ENCODE results near the gene UBB.

Gene UBB

DNA sequence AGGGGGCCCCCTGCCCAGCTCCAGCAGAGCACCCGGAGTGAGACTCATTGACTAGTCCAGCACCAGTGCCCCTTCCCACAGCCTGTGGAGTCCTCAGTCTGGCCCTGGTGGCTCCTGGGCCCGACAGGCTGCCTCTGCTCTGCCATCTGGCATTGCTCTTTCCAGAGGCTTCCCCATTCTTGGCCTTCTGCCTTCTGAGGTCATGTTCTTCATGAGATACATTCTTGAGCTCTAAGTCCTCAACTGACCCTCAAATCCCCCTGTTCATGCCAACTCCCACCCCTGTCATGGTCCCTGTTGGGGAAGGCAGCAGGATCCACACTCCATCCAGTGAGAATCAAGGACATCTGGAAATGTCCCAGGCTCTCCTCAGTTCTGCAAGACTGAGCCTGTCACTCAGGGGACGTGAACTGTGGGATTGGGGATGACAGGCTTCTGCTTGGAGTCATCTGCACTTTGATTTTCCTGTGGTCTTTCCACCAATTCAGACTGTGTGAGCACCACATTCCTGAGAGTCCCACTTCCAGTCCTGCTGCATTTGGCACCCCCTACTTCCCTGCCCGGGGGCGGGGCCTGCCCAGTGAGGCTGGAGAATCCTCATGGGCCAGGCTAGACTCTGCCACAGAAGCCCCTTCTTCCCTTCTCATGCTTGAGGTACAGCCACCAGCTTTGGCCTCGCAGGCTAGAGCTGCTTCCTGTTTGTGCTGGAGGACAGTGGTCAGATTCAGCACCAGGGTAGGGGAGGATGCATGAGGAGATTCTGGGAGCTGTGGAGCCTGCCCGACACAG lies 37.2 kb downstream of the UBB start:
- no peak overlapping the region for H3K4me3 ChIP-seq (ENCODE audit: low read depth, low read length)

DNA sequence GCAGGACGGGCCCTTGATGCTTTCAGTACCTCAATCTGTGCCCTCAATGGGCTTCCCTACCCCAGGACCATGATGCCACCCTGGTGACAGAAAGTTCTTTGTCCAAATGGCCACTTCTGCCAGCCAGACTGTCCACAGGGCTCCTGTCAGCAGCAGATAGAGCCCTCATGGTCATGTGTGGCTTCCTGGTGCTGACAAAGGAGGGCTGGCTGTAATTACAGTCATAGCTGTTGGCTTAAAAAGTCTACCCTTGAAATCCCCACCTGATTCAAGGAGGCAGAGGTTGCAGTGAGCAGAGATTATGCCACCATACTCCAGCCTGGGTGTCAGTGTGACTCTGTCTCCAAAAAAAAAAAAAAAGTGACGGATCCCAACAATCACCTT lies 37.8 kb downstream of the UBB start:
- H3K4me3 ChIP-seq (ENCODE audit: low read depth, low read length): no peak overlapping the region

DNA sequence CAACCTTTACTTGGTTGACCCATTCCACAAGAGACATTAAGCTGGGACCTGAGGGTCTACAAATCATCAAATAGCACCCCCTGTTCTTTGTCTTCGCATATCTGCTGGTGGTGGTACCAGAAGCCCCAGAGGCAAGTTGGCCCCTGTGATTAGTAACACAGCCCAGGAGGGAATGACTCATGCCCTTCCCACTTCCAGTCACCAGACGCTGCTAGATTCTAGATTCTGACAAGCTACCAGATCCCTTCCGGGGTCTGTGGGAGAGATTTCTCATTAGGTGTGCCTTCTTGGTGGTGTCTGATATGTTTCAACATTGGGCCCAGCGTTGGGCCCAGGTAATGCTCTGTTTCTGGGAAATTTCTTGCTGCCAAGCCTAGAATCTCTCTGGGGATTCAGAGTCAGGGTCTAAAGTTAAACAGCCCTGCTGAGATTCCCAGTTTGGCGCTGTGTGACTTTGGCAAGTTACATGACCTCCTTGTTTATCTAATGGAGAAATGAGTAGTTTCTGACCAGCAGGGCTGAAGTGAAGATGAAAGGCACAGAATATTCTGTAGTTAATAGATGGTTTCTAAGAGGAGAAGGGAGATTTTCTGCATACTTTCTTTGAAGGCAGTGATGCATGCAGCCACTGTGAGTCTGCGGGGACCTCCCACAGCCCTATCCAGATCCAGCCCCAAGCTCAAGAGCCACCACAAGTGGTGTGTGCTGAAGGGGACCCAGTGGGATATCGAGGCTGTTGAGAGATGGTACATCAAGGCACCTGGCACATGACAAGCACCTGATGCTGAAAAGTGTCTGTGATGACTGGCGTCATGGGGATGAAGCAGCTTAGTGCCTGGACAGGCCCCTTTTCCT lies 38.4 kb downstream of the UBB start:
- H3K4me3 ChIP-seq (ENCODE audit: low read depth, low read length): no peak overlapping the region

DNA sequence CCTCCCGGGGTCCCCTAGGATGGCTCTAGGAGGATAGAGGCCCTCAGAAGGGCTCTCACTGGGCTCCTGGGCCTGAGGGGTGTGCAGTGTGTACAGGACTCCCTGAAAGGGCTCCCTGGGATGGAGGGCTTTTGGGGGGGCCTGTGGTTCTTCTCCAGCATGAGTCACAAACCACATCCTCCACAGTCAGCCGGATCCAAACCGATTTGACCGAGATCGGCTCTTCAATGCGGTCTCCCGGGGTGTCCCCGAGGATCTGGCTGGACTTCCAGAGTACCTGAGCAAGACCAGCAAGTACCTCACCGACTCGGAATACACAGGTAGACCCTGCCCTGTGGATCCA lies 39.0 kb downstream of the UBB start:
- H3K4me3 ChIP-seq (ENCODE audit: low read depth, low read length): no peak overlapping the region

DNA sequence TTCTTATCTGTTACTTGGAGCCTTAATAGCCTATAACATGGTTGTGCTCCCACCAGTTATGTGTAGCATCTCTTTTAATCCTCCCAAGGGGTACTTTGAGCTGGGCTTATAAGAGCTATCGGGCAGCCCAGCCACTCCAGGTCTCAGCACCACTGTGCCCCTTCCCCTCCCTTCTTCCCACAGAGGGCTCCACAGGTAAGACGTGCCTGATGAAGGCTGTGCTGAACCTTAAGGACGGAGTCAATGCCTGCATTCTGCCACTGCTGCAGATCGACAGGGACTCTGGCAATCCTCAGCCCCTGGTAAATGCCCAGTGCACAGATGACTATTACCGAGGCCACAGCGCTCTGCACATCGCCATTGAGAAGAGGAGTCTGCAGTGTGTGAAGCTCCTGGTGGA lies 41.5 kb downstream of the UBB start:
- no peak overlapping the region for H3K4me3 ChIP-seq (ENCODE audit: low read depth, low read length)

DNA sequence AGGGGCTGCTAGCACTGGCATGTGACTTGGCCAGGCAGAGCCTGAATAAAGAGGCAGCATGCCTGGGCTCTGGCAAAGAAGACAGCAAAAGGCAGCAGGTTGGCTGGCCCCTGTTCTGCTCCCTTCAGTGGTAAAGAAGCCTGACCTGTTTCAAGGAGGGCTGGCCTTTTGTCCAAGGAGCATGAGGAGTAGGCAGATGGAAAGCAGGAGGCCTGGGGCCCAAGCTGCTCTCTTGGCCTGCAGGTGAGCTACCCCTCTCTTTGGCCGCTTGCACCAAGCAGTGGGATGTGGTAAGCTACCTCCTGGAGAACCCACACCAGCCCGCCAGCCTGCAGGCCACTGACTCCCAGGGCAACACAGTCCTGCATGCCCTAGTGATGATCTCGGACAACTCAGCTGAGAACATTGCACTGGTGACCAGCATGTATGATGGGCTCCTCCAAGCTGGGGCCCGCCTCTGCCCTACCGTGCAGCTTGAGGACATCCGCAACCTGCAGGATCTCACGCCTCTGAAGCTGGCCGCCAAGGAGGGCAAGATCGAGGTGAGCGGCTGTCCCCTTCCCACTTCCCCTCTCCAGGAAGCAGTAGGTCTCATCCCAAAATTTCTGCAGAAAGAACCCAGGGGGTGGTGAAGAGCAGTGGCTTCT lies 42.5 kb downstream of the UBB start:
- no peak overlapping the region for H3K4me3 ChIP-seq (ENCODE audit: low read depth, low read length)

DNA sequence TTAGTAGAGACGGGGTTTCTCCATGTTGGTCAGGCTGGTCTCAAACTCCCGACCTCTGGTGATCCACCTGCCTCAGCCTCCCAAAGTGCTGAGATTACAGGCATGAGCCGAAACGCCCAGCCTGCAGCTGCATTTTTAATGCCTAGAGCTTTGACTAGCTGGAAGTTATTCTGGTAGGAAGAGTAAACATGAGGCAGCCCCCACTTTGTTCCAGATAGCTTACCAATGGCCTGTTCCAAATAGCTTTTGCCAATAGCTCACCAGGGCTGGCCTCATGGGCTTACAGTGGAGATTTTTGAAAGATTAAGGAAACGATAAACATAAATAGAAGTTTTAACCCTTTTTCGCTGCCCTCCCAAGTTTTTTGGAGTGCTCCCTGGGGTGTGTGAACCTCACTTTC lies 44.3 kb downstream of the UBB start:
- no peak overlapping the region for H3K4me3 ChIP-seq (ENCODE audit: low read depth, low read length)

DNA sequence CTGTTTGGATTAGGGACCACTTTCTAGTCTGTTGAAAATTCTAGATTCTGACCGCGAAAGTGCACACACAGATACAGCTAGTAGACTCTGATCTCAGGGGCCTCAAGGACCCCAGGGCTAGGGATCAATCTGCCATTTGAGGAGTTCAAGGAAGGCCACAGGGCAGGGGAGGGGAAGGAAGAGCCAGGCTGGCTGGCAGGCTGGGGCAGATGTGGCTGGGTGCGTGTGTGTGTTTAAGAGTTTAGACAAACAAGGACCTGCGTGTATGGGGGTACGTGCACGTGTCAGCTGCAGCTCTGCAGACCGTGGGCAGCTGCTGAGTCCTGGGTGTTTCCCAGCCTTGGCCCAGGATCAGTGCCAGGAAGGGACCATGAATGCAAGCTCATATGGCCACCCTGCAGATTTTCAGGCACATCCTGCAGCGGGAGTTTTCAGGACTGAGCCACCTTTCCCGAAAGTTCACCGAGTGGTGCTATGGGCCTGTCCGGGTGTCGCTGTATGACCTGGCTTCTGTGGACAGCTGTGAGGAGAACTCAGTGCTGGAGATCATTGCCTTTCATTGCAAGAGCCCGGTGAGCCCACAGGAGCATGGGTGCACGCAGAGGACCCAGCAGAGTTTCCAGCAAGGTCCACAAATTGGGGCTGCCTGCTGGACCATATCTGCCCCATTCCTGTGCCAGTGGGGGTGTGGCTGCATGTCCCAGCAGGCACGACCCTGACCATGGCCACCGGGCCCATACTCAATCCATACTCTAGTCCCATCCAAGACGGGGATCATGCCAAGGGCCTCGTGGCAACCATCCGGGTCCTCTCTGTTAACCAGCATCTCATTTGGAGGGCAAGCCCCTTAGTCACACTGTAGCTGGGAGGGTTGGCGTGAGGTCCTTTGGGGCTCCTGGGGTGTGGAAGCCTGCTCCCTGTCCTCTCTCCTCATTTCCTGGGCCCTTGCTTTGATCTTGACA lies 45.1 kb downstream of the UBB start:
- no peak overlapping the region for H3K4me3 ChIP-seq (ENCODE audit: low read depth, low read length)

DNA sequence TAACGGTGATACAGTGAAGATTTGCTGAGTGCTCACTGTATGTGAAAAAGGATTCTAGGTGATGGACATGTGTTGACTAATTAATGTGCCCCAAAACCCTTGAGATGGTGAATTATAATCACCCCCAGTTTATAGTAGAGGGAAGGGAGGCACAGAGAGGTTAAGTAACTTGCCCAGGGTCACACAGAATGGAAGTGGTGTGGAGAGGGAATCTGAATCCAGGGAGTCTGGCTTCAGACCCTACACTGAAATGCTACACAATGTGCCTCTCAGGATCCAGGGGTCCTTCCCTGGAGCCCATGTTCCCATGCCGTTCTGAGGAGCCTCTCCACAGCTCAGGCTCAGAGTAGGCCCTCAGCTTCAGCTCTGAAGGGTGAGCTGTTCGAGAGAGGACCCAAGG lies 46.1 kb downstream of the UBB start:
- no peak overlapping the region for H3K4me3 ChIP-seq (ENCODE audit: low read depth, low read length)

DNA sequence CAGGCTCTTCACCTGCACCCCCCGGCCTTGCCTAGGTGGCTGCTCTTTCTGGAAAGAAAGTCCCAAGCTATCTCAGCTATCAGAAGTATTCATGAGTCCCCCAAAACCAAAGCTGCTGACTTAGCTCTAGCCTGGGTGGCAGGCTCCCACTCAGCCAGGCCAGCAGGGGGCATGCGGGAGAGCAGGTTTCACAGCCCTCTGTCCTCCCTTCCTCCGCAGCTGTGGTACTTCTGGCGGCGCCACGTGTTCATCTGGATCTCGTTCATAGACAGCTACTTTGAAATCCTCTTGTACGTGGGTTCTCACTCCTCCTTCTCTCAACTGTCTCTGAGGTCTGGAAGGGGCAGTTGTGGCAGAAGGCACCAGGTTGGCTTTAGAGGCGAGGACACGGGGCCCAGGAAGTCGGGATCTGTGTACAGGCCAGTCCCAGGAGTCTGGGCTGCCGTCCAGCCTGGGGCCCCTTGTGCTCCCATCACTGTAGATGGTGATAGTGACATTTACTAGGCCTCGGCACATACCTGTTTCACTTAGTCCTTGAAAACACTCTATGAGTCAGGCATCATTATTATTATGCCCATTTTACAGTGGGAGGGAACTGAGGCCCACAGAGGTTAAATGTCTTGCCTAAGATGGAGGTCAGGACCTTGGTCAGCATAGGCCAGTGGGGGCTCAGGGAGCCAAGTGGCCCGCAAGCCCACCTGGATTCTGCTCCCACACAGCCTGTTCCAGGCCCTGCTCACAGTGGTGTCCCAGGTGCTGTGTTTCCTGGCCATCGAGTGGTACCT lies 47.4 kb downstream of the UBB start:
- H3K4me3 ChIP-seq (ENCODE audit: low read depth, low read length): no peak overlapping the region

DNA sequence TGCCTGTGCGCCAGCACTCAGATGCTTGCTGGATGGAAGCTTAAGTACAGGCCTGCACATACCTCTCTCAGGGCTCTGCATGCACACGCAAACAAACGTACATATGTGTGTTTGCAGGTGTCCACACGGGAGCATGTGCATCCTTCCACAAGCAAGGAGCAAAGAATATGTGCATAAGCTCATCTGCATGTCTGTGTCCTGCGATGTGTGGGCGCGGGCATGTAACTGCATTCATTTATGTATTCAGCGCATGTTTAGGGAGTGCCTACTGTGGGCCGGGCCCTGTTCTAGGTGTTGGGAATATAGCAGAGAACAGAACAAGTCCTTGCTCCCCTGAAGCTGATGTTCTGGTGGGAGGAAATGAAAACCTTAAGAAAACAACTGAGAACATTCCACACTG lies 48.2 kb downstream of the UBB start:
- no peak overlapping the region for H3K4me3 ChIP-seq (ENCODE audit: low read depth, low read length)

DNA sequence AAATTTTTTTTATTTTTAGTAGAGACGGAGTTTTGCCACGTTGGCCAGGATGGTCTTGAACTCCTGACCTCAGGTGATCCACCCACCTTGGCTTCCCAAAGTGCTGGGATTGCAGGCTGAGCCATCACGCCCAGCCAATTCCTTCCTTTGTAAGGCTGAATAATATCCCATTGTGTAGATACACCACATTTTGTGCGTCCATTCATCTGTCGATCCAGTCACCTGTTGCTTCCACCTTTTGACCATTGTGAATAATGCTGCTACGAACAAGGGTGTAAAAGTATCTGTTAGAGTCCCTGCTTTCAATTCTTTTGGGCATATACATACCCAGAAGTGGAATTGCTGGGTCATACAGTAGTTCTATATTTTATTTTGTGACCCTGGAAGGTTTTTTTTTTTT lies 49.8 kb downstream of the UBB start:
- H3K4me3 ChIP-seq (ENCODE audit: low read depth, low read length): no peak overlapping the region

DNA sequence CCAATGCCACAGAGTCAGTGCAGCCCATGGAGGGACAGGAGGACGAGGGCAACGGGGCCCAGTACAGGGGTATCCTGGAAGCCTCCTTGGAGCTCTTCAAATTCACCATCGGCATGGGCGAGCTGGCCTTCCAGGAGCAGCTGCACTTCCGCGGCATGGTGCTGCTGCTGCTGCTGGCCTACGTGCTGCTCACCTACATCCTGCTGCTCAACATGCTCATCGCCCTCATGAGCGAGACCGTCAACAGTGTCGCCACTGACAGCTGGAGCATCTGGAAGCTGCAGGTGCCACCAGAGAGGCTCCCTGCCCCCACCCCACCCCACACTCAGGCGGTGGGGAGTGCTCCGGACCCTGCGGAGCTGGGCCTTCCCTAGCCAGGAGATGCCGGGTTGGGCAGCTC lies 51.1 kb downstream of the UBB start:
- no peak overlapping the region for H3K4me3 ChIP-seq (ENCODE audit: low read depth, low read length)

All from iPS-11a (cell line).